Body of pancreas (tissue), 4 donors: ENCODE measurements around the gene STIM2. TPM values are rescaled to one million over a fixed set of nuclear protein-coding genes. Genes with fewer than 3 reads are reported as not detected.
"Not testable (repeated sequence)": the region's sequence is repeated elsewhere in the genome, so short reads cannot be mapped to it uniquely, and the experiment has no call there.

Experiments used
- ATAC-seq: fragments of 150-250 bp; one replicate; pipeline ENCODE4 v1.9.1; 2016
- DNase-seq, 4 donors: peaks; one replicate each; pipeline ENCODE4 v3.0.0-alpha.2; 2019
- H3K27ac ChIP-seq, 4 donors: fragments of 200-600 bp; sonication (generic); 1 replicate in 3 of 4; 2 replicates in 1 of 4; pipeline versions ENCODE4 v1.5.1 to v1.6.1; 2016 to 2019; ENCODE audit warnings: mild to moderate bottlenecking in 1 of 4, mixed read lengths in 1 of 4, moderate library complexity in 1 of 4
- H3K27me3 ChIP-seq, 2 donors: fragments of 200-600 bp; sonication (generic); one replicate each; pipeline ENCODE4 v1.6.0; 2016; ENCODE audit warnings: mild to moderate bottlenecking in 1 of 2
- H3K36me3 ChIP-seq, 2 donors: fragments of 200-600 bp; sonication (generic); replicated peaks in 1 of 2; 2 replicates each; pipeline ENCODE4 v1.5.1; 2016; ENCODE audit warnings: low read depth in 2 of 2; ENCODE audit not compliant: insufficient read depth in 1 of 2
- H3K4me1 ChIP-seq: fragments of 200-600 bp; sonication (generic); one replicate; pipeline ENCODE4 v1.6.0; 2016
- H3K4me3 ChIP-seq, 2 donors: fragments of 200-600 bp; sonication (generic); 1 replicate in 1 of 2; 2 replicates in 1 of 2; pipeline ENCODE4 v1.5.1; 2016 to 2019
- H3K9me3 ChIP-seq, 3 donors: fragments of 200-600 bp; sonication (generic); 1 replicate in 2 of 3; 2 replicates in 1 of 3; pipeline ENCODE4 v1.5.1; 2016
- POLR2A ChIP-seq, 3 donors: fragments of 450-650 bp; IDR thresholded peaks; one replicate each; pipeline ENCODE4 v1.6.1; 2016; ENCODE audit warnings: antibody characterized with exemption in 3 of 3, mild to moderate bottlenecking in 2 of 3
- WGBS, 2 donors: methylation state at CpG; one replicate each; pipeline ENCODE4 v1.1.5; 2017; 5-methylcytosine and 5-hydroxymethylcytosine counted together
- intact Hi-C: fragments of 100-400 bp; cut with DNase I; formaldehyde crosslinking; loops from one replicate; pipeline ENCODE4 v1.15.1; 2023
- total RNA-seq, 2 donors: library from RNA; depleted of rRNA; stranded (reverse); fragments of >200 nt; gene quantifications; one replicate each; pipeline ENCODE4 v1.1.0, GENCODE V29; 2016
- TF ChIP-seq, protein P1 (sequence below), 7 experiments: fragments of 450-650 bp in 4 of 7; fragments of 200-600 bp in 3 of 7; sonication (generic) in 3 of 7; IDR thresholded peaks; one replicate each; pipeline ENCODE4 v1.5.1; 2016 to 2019; ENCODE audit warnings: antibody characterized with exemption in 7 of 7

STIM2 gene
- total RNA-seq, 2 donors from 2014 or later = 10.9 to 53.4 TPM

DNA sequence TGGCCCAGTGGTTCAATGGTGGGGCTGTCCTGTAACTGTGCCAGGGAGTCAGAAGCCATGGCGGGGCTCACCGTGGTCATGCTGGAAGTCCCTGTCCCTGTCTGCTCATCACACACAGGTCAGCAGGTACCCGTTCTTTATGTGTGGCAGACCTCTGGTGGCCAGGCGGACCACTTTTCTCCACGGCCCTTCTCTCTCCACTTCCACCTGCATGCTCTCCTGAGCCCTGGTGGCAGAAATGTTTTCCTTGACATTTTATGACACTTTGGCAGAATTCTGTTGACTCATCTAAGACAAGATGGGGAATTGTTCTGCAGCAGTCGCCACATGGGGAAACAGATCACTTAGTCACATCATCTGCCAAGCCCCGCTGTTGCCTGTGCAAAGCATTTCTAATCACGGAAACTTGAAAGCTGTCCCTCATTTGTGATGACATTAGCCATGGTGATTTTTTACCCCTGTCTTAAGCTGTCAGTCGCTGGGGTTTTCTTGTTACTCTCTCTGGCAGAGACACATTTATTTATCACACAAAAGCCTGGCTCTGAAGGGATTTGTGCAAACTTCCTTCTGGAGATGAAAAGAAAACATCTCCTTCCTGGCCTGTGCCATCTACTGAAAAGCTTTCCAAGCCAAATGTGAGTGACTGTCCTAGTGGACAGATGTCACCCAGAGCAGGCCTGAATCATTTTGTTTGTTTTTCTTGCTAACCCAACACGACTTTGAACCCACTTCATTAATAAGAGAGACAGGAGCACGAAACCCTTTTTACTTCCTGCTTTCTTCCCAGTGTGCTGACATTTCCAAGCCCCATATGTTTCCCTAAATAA lies 38.8 kb upstream of the STIM2 start:
- no peaks in the 10 kb centered on the region for H3K36me3 ChIP-seq
- no peaks in the 10 kb centered on the region for H3K27me3 ChIP-seq
- no peaks in the 10 kb centered on the region for H3K9me3 ChIP-seq
- DNase-seq (no peak), ATAC-seq (no peak)
- no peak overlapping the region for H3K27ac ChIP-seq
- peaks cover 10% of the 10 kb centered on the region for H3K4me1 ChIP-seq
- WGBS, 2 donors = 70 to 79% methylated on average over 11 of the region's 11 CpGs
- H3K4me3 ChIP-seq = no peak overlapping the region
- TF ChIP-seq, protein P1, sequence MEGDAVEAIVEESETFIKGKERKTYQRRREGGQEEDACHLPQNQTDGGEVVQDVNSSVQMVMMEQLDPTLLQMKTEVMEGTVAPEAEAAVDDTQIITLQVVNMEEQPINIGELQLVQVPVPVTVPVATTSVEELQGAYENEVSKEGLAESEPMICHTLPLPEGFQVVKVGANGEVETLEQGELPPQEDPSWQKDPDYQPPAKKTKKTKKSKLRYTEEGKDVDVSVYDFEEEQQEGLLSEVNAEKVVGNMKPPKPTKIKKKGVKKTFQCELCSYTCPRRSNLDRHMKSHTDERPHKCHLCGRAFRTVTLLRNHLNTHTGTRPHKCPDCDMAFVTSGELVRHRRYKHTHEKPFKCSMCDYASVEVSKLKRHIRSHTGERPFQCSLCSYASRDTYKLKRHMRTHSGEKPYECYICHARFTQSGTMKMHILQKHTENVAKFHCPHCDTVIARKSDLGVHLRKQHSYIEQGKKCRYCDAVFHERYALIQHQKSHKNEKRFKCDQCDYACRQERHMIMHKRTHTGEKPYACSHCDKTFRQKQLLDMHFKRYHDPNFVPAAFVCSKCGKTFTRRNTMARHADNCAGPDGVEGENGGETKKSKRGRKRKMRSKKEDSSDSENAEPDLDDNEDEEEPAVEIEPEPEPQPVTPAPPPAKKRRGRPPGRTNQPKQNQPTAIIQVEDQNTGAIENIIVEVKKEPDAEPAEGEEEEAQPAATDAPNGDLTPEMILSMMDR (IDR thresholded peaks at IDR 0.05) = no peak
- TF ChIP-seq POLR2A (IDR thresholded peaks at IDR 0.05) = no peak
- intact Hi-C loops = no loop called here

GRCh38 chr4:26822546-26822945 lies 38.1 kb upstream of the STIM2 start:
- Histone ChIP-seq H3K4me3 (no peak overlapping the region), H3K27ac (no peak overlapping the region), H3K27me3 (no peaks in the 10 kb centered on the region), H3K4me1 (peaks cover 17% of the 10 kb centered on the region), H3K36me3 (no peaks in the 10 kb centered on the region), H3K9me3 (no peaks in the 10 kb centered on the region)
- TF ChIP-seq, protein P1 (IDR thresholded peaks at IDR 0.05) = no peak
- no peak for TF ChIP-seq POLR2A (IDR thresholded peaks at IDR 0.05)
- intact Hi-C loops = no loop called here
- ATAC-seq (no peak), DNase-seq (no peak)
- WGBS, 2 donors = 74 to 87% methylated on average over 6 of the region's 6 CpGs

DNA sequence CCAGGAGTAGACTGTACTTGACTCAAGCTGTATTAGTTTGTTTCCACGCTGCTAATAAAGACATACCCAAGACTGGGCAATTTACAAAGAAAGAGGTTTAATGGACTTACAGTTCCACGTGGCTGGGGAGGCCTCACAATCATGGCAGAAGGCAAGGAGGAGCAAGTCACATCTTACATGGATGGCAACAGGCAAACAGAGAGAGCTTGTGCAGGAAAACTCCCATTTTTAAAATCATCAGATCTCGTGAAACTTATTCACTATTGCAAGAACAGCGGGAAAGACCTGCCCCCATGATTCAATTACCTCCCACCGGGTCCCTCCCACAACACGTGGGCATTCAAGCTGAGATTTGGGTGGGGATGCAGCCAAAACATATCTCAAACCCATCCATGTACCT lies 37.7 kb upstream of the STIM2 start:
- 94 to 96% methylated on average over 6 of the region's 6 CpGs for WGBS, 2 donors
- DNase-seq, intact Hi-C loops, H3K36me3 ChIP-seq, H3K27ac ChIP-seq, H3K9me3 ChIP-seq, ATAC-seq, H3K27me3 ChIP-seq, H3K4me3 ChIP-seq: not testable (repeated sequence)
- H3K4me1 ChIP-seq = peaks cover 21% of the 10 kb centered on the region

DNA sequence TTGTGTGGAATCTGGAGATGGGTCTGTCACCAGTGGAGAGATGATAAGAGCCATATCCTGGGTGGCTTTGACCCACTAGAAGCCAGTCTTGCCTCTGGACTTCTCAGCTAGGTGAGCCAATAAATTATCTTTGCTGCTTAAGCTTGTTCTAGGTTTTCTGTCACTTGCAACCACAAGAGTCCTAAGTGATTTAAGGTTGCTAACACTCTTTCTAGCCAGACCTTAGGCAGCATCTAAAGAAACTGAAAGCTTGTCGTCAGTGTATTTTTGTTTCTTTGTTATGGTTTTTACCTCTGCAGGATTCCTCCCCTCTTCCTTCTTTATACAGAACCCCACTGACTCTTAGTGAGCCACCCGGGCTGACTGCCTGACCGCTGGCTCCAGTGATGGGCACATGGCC lies 37.1 kb upstream of the STIM2 start:
- no peak overlapping the region for H3K4me3 ChIP-seq
- intact Hi-C loops = no loop called here
- no peak for TF ChIP-seq POLR2A (IDR thresholded peaks at IDR 0.05)
- TF ChIP-seq, protein P1 (IDR thresholded peaks at IDR 0.05) = no peak
- ATAC-seq (no peak), DNase-seq (no peak)
- no peak overlapping the region for H3K27ac ChIP-seq
- no peaks in the 10 kb centered on the region for H3K9me3 ChIP-seq
- 96 to 99% methylated on average over 3 of the region's 3 CpGs for whole genome bisulfite sequencing, 2 donors
- H3K27me3 ChIP-seq = no peaks in the 10 kb centered on the region
- no peaks in the 10 kb centered on the region for H3K36me3 ChIP-seq
- peaks cover 27% of the 10 kb centered on the region for H3K4me1 ChIP-seq

GRCh38 chr4:26824667-26825066 lies 36.0 kb upstream of the STIM2 start:
- Histone ChIP-seq H3K4me3 (no peak overlapping the region), H3K27me3 (no peaks in the 10 kb centered on the region), H3K4me1 (peaks cover 38% of the 10 kb centered on the region), H3K27ac (no peak overlapping the region), H3K36me3 (no peaks in the 10 kb centered on the region), H3K9me3 (no peaks in the 10 kb centered on the region)
- intact Hi-C loops = no loop called here
- ATAC-seq (no peak), DNase-seq (no peak)
- WGBS, 2 donors = 89 to 92% methylated on average over 2 of the region's 2 CpGs
- TF ChIP-seq, protein P1 (IDR thresholded peaks at IDR 0.05) = no peak
- TF ChIP-seq POLR2A (IDR thresholded peaks at IDR 0.05) = no peak
